WTC11 (cell line): Measurements from ENCODE around the gene BTD. TPM values are rescaled to one million over a fixed set of nuclear protein-coding genes. Genes with fewer than 3 reads are reported as not detected.
"Not testable (repeated sequence)": the region's sequence is repeated elsewhere in the genome, so short reads cannot be mapped to it uniquely, and the experiment has no call there.

Experiments
- ATAC-seq: fragments of 200-7000 bp; cut with Tn5 transposase; 2 replicates; pipeline ENCODE4 v1.10.0; 2021; ENCODE audit warnings: mild to moderate bottlenecking, moderate library complexity
- CTCF ChIA-PET: fragments of 300-600 bp; sonication (Branson Sonifier 250); formaldehyde crosslinking; loops from one replicate; lab custom pipeline; 2021; ENCODE audit warnings: antibody characterized with exemption; lab: Charles Lee
- POLR2A ChIA-PET: fragments of 350-600 bp; sonication (Branson Sonifier 250); formaldehyde crosslinking; loops from one replicate; lab custom pipeline; 2021; ENCODE audit warnings: antibody characterized with exemption; lab: Charles Lee
- DNase-seq: peaks from one replicate; pipeline ENCODE4 v3.0.0; 2021; ENCODE audit warnings: low spot score
- H3K27ac Mint-ChIP-seq: 2 replicates; pipeline ENCODE4 v1.8.0; 2021; ENCODE audit warnings: mixed read lengths
- H3K27me3 Mint-ChIP-seq: 2 replicates; pipeline ENCODE4 v1.8.0; 2021; ENCODE audit warnings: low read depth, mild to moderate bottlenecking, moderate library complexity, mixed read lengths
- H3K36me3 Mint-ChIP-seq: 2 replicates; pipeline ENCODE4 v1.8.0; 2021; ENCODE audit warnings: mixed read lengths
- H3K4me1 Mint-ChIP-seq: 2 replicates; pipeline ENCODE4 v1.8.0; 2022; ENCODE audit warnings: mixed read lengths
- H3K4me3 Mint-ChIP-seq: 2 replicates; pipeline ENCODE4 v1.8.0; 2021; ENCODE audit warnings: mild to moderate bottlenecking, moderate library complexity, mixed read lengths
- H3K9me3 Mint-ChIP-seq: 2 replicates; pipeline ENCODE4 v1.8.0; 2021; ENCODE audit warnings: mixed read lengths
- HMGA2 ChIP-seq: fragments of 250-450 bp; sonication (Bioruptor Pico); IDR thresholded peaks from 2 replicates; pipeline ENCODE4 v1.4.0; 2021; ENCODE audit warnings: mild to moderate bottlenecking, moderate library complexity
- JAZF1 ChIP-seq: fragments of 250-450 bp; sonication (Bioruptor Pico); IDR thresholded peaks from 2 replicates; pipeline ENCODE4 v1.9.0; 2021; ENCODE audit warnings: moderate library complexity, mild to moderate bottlenecking, inconsistent platforms
- JUN ChIP-seq: sonication (generic); formaldehyde crosslinking; IDR thresholded peaks from 2 replicates; pipeline ENCODE4 v1.8.0; 2023; ENCODE audit warnings: mild to moderate bottlenecking, missing genetic modification reagents
- NFATC4 ChIP-seq: fragments of 250-450 bp; sonication (Bioruptor Pico); IDR thresholded peaks from 2 replicates; pipeline ENCODE4 v1.9.0; 2021; ENCODE audit warnings: mild to moderate bottlenecking
- NR1H2 ChIP-seq: sonication (generic); formaldehyde crosslinking; IDR thresholded peaks from 2 replicates; pipeline ENCODE4 v1.9.0; 2021; ENCODE audit warnings: mild to moderate bottlenecking, moderate library complexity, missing genetic modification reagents
- RORB ChIP-seq: fragments of 250-450 bp; sonication (Bioruptor Pico); IDR thresholded peaks from 2 replicates; pipeline ENCODE4 v1.9.0; 2021; ENCODE audit warnings: mild to moderate bottlenecking
- ZBTB21 ChIP-seq: sonication (generic); formaldehyde crosslinking; IDR thresholded peaks from 2 replicates; pipeline ENCODE4 v1.8.1; 2023; ENCODE audit warnings: mild to moderate bottlenecking, missing genetic modification reagents, borderline replicate concordance
- ZNF423 ChIP-seq: fragments of 250-450 bp; sonication (Bioruptor Pico); IDR thresholded peaks from 2 replicates; pipeline ENCODE4 v2.1.2; 2022; ENCODE audit warnings: mild to moderate bottlenecking, moderate library complexity
- total RNA-seq: library from RNA; stranded (reverse); gene quantifications from 3 replicates; pipeline ENCODE4 v1.2.3, GENCODE V29; 2021
- TF ChIP-seq, protein P1 (sequence below): fragments of 250-450 bp; sonication (Bioruptor Pico); IDR thresholded peaks from 2 replicates; pipeline ENCODE4 v2.1.2; 2022; ENCODE audit warnings: mild to moderate bottlenecking, moderate library complexity
- TF ChIP-seq, protein P2 (sequence below): sonication (generic); formaldehyde crosslinking; IDR thresholded peaks from 2 replicates; pipeline ENCODE4 v1.8.1; 2022; ENCODE audit warnings: missing genetic modification reagents, borderline replicate concordance
- TF ChIP-seq, protein P3 (sequence below): sonication (generic); formaldehyde crosslinking; IDR thresholded peaks from 2 replicates; pipeline ENCODE4 v1.8.0; 2022; ENCODE audit warnings: mild to moderate bottlenecking, missing genetic modification reagents
- TF ChIP-seq, protein P4 (sequence below): sonication (generic); formaldehyde crosslinking; IDR thresholded peaks from 2 replicates; pipeline ENCODE4 v1.8.0; 2023; ENCODE audit warnings: missing genetic modification reagents
- TF ChIP-seq, protein P5 (sequence below): sonication (generic); formaldehyde crosslinking; IDR thresholded peaks from 2 replicates; pipeline ENCODE4 v1.8.1; 2023; ENCODE audit warnings: mild to moderate bottlenecking, missing genetic modification reagents, moderate library complexity
- TF ChIP-seq, protein P6 (sequence below): fragments of 250-450 bp; sonication (Bioruptor Pico); conservative IDR thresholded peaks from 2 replicates; pipeline ENCODE4 v1.9.0; 2021; ENCODE audit warnings: mild to moderate bottlenecking
- TF ChIP-seq, protein P7 (sequence below): fragments of 200-600 bp; IDR thresholded peaks from 2 replicates; pipeline ENCODE4 v1.8.0; 2022; ENCODE audit warnings: antibody characterized with exemption

The BTD gene
- total RNA-seq, 1 experiment from 2014 or later, result 18.5 TPM

DNA sequence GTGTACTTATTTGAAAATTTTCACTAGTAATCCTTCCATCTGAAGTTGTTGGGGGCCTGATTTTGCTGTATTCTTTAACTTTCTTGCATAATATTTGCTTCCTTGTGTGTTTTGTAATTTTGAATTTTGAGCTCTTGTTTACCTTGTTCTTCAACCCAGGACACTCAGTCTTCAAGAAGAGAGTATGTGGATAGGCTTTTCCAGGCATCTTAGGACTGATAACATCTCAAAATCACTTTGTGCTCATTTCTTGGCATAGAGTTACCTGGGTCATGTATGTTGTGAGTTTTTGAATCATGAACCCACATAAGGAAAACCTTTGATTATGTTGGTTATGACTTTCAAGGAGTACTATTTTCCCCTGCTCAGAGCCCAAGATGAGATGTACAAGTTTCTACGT is 13.4 kb downstream of the BTD start:
- Mint-ChIP-seq H3K36me3 (peaks cover 15% of the 10 kb centered on the region), H3K27me3 (no peaks in the 10 kb centered on the region), H3K9me3 (peaks cover 26% of the 10 kb centered on the region), H3K27ac (no peak overlapping the region), H3K4me3 (no peak overlapping the region), H3K4me1 (0 out of 2 replicates have a peak, but pooled peaks cover 5% of the 10 kb centered on the region)
- TF ChIP-seq, protein P1, sequence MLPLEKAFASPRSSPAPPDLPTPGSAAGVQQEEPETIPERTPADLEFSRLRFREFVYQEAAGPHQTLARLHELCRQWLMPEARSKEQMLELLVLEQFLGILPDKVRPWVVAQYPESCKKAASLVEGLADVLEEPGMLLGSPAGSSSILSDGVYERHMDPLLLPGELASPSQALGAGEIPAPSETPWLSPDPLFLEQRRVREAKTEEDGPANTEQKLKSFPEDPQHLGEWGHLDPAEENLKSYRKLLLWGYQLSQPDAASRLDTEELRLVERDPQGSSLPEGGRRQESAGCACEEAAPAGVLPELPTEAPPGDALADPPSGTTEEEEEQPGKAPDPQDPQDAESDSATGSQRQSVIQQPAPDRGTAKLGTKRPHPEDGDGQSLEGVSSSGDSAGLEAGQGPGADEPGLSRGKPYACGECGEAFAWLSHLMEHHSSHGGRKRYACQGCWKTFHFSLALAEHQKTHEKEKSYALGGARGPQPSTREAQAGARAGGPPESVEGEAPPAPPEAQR, result no peak
- TF ChIP-seq HMGA2 (CRISPR knock-in tag) (no peak), ZNF423 (CRISPR knock-in tag) (no peak), NFATC4 (CRISPR knock-in tag) (no peak), JAZF1 (CRISPR knock-in tag) (no peak), JUN (CRISPR knock-in tag) (no peak), RORB (CRISPR knock-in tag) (no peak)
- TF ChIP-seq, protein P2, sequence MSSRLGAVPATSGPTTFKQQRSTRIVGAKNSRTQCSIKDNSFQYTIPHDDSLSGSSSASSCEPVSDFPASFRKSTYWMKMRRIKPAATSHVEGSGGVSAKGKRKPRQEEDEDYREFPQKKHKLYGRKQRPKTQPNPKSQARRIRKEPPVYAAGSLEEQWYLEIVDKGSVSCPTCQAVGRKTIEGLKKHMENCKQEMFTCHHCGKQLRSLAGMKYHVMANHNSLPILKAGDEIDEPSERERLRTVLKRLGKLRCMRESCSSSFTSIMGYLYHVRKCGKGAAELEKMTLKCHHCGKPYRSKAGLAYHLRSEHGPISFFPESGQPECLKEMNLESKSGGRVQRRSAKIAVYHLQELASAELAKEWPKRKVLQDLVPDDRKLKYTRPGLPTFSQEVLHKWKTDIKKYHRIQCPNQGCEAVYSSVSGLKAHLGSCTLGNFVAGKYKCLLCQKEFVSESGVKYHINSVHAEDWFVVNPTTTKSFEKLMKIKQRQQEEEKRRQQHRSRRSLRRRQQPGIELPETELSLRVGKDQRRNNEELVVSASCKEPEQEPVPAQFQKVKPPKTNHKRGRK (CRISPR knock-in tag), result no peak
- TF ChIP-seq, protein P3, sequence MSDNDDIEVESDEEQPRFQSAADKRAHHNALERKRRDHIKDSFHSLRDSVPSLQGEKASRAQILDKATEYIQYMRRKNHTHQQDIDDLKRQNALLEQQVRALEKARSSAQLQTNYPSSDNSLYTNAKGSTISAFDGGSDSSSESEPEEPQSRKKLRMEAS, result no peak
- TF ChIP-seq, protein P4, sequence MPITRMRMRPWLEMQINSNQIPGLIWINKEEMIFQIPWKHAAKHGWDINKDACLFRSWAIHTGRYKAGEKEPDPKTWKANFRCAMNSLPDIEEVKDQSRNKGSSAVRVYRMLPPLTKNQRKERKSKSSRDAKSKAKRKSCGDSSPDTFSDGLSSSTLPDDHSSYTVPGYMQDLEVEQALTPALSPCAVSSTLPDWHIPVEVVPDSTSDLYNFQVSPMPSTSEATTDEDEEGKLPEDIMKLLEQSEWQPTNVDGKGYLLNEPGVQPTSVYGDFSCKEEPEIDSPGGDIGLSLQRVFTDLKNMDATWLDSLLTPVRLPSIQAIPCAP, result no peak
- TF ChIP-seq, protein P5, sequence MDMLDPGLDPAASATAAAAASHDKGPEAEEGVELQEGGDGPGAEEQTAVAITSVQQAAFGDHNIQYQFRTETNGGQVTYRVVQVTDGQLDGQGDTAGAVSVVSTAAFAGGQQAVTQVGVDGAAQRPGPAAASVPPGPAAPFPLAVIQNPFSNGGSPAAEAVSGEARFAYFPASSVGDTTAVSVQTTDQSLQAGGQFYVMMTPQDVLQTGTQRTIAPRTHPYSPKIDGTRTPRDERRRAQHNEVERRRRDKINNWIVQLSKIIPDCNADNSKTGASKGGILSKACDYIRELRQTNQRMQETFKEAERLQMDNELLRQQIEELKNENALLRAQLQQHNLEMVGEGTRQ, result no peak
- ATAC-seq, result no peak
- no peak for DNase-seq
- ChIA-PET POLR2A (no interaction called here), CTCF (interaction anchor here (1.2 kb wide), 1 partner anchor 15 kb away, joined by 3 read pairs; no protein-coding TSS in a partner anchor)

DNA sequence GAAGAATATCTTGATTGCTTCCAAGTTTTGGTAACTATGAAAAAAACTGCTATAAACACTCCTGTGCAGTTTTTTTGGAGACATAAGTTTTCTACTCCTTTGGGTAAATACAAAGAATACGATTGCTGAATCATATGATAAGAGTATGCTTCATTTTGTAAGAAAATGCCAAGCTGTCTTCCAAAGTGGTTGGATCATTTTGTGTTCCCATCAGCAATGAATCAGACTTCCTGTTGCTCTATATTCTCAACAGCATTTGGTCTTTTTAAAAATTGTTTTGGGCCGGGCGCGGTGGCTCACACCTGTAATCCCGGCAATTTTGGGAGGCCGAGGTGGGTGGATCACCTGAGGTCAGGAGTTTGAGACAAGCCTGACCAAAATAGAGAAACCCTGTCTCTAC is 14.5 kb downstream of the BTD start:
- peaks cover 25% of the 10 kb centered on the region for H3K36me3 Mint-ChIP-seq
- H3K27me3 Mint-ChIP-seq, result no peaks in the 10 kb centered on the region
- no peak for DNase-seq
- no peak overlapping the region for H3K4me3 Mint-ChIP-seq
- H3K27ac Mint-ChIP-seq, result no peak overlapping the region
- 0 out of 2 replicates have a peak, but pooled peaks cover 5% of the 10 kb centered on the region for H3K4me1 Mint-ChIP-seq
- ATAC-seq, result no peak
- ChIA-PET POLR2A (no interaction called here), CTCF (no interaction called here)
- H3K9me3 Mint-ChIP-seq, result peaks cover 37% of the 10 kb centered on the region
- TF ChIP-seq, protein P6, sequence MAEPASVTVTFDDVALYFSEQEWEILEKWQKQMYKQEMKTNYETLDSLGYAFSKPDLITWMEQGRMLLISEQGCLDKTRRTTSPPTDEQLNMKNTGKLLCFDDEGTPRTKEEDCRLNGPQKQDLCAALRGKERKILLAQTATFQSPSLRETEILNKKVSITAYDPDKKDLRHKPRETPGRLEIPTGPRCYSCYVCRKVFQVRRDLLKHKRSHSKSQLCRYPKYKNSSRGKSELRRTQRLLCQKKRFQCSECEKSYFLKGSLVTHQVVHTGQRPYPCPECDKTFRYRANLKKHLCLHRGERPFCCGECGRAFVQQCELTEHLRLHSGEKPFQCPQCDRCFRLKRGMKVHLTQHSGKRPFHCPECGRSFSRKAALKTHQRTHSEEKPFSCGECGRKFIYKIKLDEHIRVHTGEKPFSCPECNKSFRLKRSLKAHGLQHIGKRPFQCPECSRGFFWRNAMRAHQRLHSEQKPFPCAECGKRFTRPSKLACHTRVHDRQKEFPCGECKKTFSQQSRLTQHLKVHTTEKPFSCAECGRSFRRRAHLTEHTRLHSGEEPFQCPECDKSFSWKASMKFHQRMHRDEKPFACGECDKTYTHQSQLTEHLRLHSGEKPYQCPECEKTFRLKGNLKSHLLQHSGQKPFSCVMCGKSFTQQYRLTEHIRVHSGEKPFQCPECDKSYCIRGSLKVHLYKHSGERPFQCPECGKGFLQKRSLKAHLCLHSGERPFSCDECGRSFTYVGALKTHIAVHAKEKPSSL, result no peak
- no peak for TF ChIP-seq ZBTB21
- TF ChIP-seq, protein P7, sequence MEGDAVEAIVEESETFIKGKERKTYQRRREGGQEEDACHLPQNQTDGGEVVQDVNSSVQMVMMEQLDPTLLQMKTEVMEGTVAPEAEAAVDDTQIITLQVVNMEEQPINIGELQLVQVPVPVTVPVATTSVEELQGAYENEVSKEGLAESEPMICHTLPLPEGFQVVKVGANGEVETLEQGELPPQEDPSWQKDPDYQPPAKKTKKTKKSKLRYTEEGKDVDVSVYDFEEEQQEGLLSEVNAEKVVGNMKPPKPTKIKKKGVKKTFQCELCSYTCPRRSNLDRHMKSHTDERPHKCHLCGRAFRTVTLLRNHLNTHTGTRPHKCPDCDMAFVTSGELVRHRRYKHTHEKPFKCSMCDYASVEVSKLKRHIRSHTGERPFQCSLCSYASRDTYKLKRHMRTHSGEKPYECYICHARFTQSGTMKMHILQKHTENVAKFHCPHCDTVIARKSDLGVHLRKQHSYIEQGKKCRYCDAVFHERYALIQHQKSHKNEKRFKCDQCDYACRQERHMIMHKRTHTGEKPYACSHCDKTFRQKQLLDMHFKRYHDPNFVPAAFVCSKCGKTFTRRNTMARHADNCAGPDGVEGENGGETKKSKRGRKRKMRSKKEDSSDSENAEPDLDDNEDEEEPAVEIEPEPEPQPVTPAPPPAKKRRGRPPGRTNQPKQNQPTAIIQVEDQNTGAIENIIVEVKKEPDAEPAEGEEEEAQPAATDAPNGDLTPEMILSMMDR, result no peak
- no peak for TF ChIP-seq NR1H2 (CRISPR knock-in tag)

DNA sequence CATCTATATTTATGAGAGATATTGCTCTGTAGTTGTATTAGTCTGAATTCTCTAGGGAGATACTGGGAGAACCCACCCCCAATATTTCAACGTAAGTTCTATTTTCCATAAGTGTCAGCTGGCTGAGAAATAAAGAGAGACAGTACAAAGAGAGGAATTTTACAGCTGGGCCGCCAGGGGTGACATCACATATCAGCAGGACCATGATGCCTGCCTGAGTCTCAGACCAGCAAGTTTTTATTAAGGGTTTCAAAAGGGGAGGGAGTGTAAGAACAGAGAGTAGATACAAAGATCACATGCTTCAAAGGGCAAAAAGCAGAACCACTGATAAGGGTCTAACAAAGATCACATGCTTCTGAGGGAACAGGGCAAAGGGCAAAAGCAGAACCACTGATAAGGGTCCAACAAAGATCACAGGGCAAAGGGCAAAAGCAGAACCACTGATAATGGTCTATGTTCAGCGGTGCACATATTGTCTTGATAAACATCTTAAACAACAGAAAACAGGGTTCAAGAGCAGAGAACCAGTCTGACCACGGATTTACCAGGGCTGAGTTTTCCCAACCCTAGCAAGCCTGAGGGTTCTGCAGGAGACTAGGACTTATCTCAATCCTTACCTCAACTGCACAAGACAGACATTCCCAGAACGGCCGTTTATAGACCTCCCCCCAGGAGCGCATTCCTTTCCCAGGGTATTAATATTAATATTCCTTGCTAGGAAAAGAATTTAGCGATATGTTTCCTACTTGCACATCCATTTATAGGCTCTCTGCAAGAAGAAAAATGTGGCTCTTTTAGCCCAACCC is 18.3 kb downstream of the BTD start:
- POLR2A ChIA-PET, H3K4me1 Mint-ChIP-seq, H3K27ac Mint-ChIP-seq, H3K27me3 Mint-ChIP-seq, DNase-seq, ATAC-seq, CTCF ChIA-PET, H3K4me3 Mint-ChIP-seq: not testable (repeated sequence)
- H3K36me3 Mint-ChIP-seq, result peaks cover 41% of the 10 kb centered on the region
- peaks cover 59% of the 10 kb centered on the region for H3K9me3 Mint-ChIP-seq
